GM12891 (cell line): ENCODE results near the gene EVA1A.

Experiments used
- PAX5 ChIP-seq: IDR thresholded peaks from 2 replicates; pipeline ENCODE4 v1.6.1; 2011; ENCODE audit warnings: low read length, moderate library complexity, mild to moderate bottlenecking; ENCODE audit not compliant: insufficient read depth, severe bottlenecking
- POLR2A ChIP-seq: IDR thresholded peaks from 2 replicates; pipeline ENCODE4 v1.6.1; 2011; ENCODE audit warnings: low read depth, low read length, control low read depth
- TAF1 ChIP-seq: IDR thresholded peaks from 2 replicates; pipeline ENCODE4 v1.6.1; 2011; ENCODE audit warnings: low read depth, low read length, control low read depth

- TF ChIP-seq PAX5: no peak
- TF ChIP-seq TAF1: no peak
- TF ChIP-seq POLR2A: no peak
Measured at GRCh38 chr2:75460630-75461029, 100.1 kb downstream of the EVA1A start.
